ENCODE results near the gene KCNC1.

DNA sequence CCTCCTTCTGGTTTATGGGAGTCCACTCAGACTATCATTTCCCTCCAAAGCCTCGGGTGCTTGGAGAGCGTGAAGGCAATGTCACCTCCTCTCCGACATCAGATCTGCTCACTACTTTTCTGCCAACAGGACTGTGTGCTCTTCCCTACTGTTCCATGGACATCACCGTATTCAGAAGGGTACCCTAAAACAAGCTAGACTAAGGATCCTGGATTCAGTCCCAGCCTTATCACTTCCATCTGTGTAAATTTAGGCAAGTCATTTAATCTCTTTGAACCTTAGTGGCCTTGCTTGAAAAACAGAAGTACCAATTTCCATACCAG, 78.2 kb downstream of the KCNC1 start:
- TF ChIP-seq NBN (IDR thresholded peaks at IDR 0.05; ENCODE audit: low read depth): no peak
- TF ChIP-seq NR3C1 (CRISPR knock-in tag; IDR thresholded peaks at IDR 0.05): no peak
- TF ChIP-seq, protein P1, sequence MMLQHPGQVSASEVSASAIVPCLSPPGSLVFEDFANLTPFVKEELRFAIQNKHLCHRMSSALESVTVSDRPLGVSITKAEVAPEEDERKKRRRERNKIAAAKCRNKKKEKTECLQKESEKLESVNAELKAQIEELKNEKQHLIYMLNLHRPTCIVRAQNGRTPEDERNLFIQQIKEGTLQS (IDR thresholded peaks at IDR 0.05): no peak
- TF ChIP-seq, protein P1 (CRISPR knock-in tag; conservative IDR thresholded peaks at IDR 0.05): no peak
- TF ChIP-seq OTX1 (CRISPR knock-in tag; IDR thresholded peaks at IDR 0.05): no peak
- no peak for TF ChIP-seq ZNF274 (IDR thresholded peaks at IDR 0.05; ENCODE audit: borderline replicate concordance, low read depth, low read length)
- TF ChIP-seq CBX5 (IDR thresholded peaks at IDR 0.05; ENCODE audit: borderline replicate concordance, low read depth): no peak
- TF ChIP-seq THAP7 (CRISPR knock-in tag; IDR thresholded peaks at IDR 0.05): no peak
- no peak for TF ChIP-seq ZNF695 (CRISPR knock-in tag; IDR thresholded peaks at IDR 0.05)
- no peak for TF ChIP-seq CAMTA2 (CRISPR knock-in tag; conservative IDR thresholded peaks at IDR 0.05)
- no peak for TF ChIP-seq YY1 (IDR thresholded peaks at IDR 0.05; ENCODE audit: borderline replicate concordance in 1 of 3, control insufficient read depth in 1 of 3, extremely low read depth in 1 of 3, insufficient read depth in 3 of 3, insufficient read length in 1 of 3, insufficient replicate concordance in 2 of 3, low read depth in 1 of 3, low read length in 2 of 3)
- TF ChIP-seq, protein P2, sequence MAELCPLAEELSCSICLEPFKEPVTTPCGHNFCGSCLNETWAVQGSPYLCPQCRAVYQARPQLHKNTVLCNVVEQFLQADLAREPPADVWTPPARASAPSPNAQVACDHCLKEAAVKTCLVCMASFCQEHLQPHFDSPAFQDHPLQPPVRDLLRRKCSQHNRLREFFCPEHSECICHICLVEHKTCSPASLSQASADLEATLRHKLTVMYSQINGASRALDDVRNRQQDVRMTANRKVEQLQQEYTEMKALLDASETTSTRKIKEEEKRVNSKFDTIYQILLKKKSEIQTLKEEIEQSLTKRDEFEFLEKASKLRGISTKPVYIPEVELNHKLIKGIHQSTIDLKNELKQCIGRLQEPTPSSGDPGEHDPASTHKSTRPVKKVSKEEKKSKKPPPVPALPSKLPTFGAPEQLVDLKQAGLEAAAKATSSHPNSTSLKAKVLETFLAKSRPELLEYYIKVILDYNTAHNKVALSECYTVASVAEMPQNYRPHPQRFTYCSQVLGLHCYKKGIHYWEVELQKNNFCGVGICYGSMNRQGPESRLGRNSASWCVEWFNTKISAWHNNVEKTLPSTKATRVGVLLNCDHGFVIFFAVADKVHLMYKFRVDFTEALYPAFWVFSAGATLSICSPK (IDR thresholded peaks at IDR 0.05; ENCODE audit: borderline replicate concordance): no peak
- no peak for TF ChIP-seq REST (IDR thresholded peaks at IDR 0.05; ENCODE audit: borderline replicate concordance)
- no peak for TF ChIP-seq REST (CRISPR knock-in tag; IDR thresholded peaks at IDR 0.05; ENCODE audit: low read depth)

Data from K562 (cell line).